Hepatocyte (in vitro differentiated cells): Measurements from ENCODE around the gene TMCC3.

Source experiments
- CTCF ChIP-seq: fragments of 200-600 bp; sonication (generic); IDR thresholded peaks from 2 replicates; pipeline ENCODE4 v1.5.1; 2016; ENCODE audit warnings: antibody characterized with exemption, mild to moderate bottlenecking; ENCODE audit not compliant: poor library complexity
- EZH2 ChIP-seq: fragments of 200-600 bp; sonication (generic); IDR thresholded peaks from 2 replicates; pipeline ENCODE4 v1.6.1; 2016; ENCODE audit warnings: antibody characterized with exemption, mild to moderate bottlenecking, borderline replicate concordance
- EZH2phosphoT487 ChIP-seq: fragments of 200-600 bp; sonication (generic); IDR thresholded peaks from one replicate; pipeline ENCODE4 v1.6.1; 2018; ENCODE audit warnings: antibody characterized with exemption, mild to moderate bottlenecking, low read depth, moderate library complexity; ENCODE audit not compliant: unreplicated experiment, severe bottlenecking

GRCh38 chr12:94658931-94659330, 8.6 kb upstream of the TMCC3 start:
- TF ChIP-seq CTCF (no peak), EZH2 (no peak), EZH2phosphoT487 (no peak)
